HepG2 (cell line): ENCODE data around the gene LEP. TPM values are rescaled to one million over a fixed set of nuclear protein-coding genes. Genes with fewer than 3 reads are reported as not detected.
A peak's percentile ranks its signal among the peaks of the same experiment; 100 is the strongest.

ENCODE experiments used
- ATRX ChIP-seq: sonication (generic); formaldehyde crosslinking; IDR thresholded peaks from 2 replicates; pipeline ENCODE4 v1.4.0; 2020; ENCODE audit warnings: missing genetic modification reagents, borderline replicate concordance
- LRRFIP1 ChIP-seq: sonication (generic); formaldehyde crosslinking; conservative IDR thresholded peaks from 2 replicates; pipeline ENCODE4 v1.4.0; 2020; ENCODE audit warnings: missing genetic modification reagents
- RBAK ChIP-seq: sonication (generic); formaldehyde crosslinking; IDR thresholded peaks from 2 replicates; pipeline ENCODE4 v1.5.1; 2020; ENCODE audit warnings: mild to moderate bottlenecking, missing genetic modification reagents
- REPIN1 ChIP-seq: sonication (generic); formaldehyde crosslinking; IDR thresholded peaks from 2 replicates; pipeline ENCODE4 v1.8.0; 2022; ENCODE audit warnings: missing genetic modification reagents, low read depth, mild to moderate bottlenecking, borderline replicate concordance
- TEAD3 ChIP-seq: optimal IDR thresholded peaks from 2 replicates; pipeline ENCODE3; 2016; ENCODE audit warnings: borderline replicate concordance
- TFAP4 ChIP-seq: sonication (generic); IDR thresholded peaks from 2 replicates; pipeline ENCODE4 v1.6.1; 2016; ENCODE audit warnings: low read depth, borderline replicate concordance
- THAP9 ChIP-seq: sonication (generic); formaldehyde crosslinking; IDR thresholded peaks from 2 replicates; pipeline ENCODE4; 2020; ENCODE audit warnings: missing genetic modification reagents, mild to moderate bottlenecking, borderline replicate concordance
- USF2 ChIP-seq, 2 experiments: sonication (generic) in 1 of 2; formaldehyde crosslinking in 1 of 2; IDR thresholded peaks; 2 replicates each; pipeline versions ENCODE4 v1.5.1 to v1.6.1; 2011 to 2020; ENCODE audit warnings: borderline replicate concordance in 1 of 2, low read depth in 1 of 2, low read length in 1 of 2, mild to moderate bottlenecking in 1 of 2, missing genetic modification reagents in 1 of 2, moderate library complexity in 1 of 2
- ZNF75D ChIP-seq: sonication (generic); formaldehyde crosslinking; IDR thresholded peaks from 2 replicates; pipeline ENCODE4 v1.8.1; 2023; ENCODE audit warnings: missing genetic modification reagents, mild to moderate bottlenecking, borderline replicate concordance
- ZSCAN29 ChIP-seq: sonication (generic); formaldehyde crosslinking; conservative IDR thresholded peaks from 2 replicates; pipeline ENCODE4 v1.4.0; 2020; ENCODE audit warnings: mild to moderate bottlenecking, missing genetic modification reagents
- polyA plus RNA-seq, 8 experiments: library from polyadenylated mRNA; depleted of rRNA in 3 of 8; stranded (reverse) in 7 of 8; unstranded in 1 of 8; fragments of >200 nt; fragmentation: Illumina TruSeq in 4 of 8; extraction: Trizol in 4 of 8; gene quantifications; 2 replicates each; pipeline versions ENCODE4 v1.2.1 to v1.2.3, GENCODE V29; 2011 to 2016; ENCODE audit warnings: low read depth in 4 of 8, missing spikeins in 1 of 8, mixed read lengths in 1 of 8; ENCODE audit not compliant: insufficient read depth in 1 of 8
- total RNA-seq, 5 experiments: library from RNA; depleted of rRNA; stranded (reverse); fragments of >200 nt; fragmentation: Illumina TruSeq; extraction: Trizol; gene quantifications; 2 replicates each; pipeline ENCODE4 v1.2.3, GENCODE V29; 2016; ENCODE audit warnings: low read depth in 1 of 5
- TF ChIP-seq, protein P1 (sequence below): sonication (generic); formaldehyde crosslinking; IDR thresholded peaks from 2 replicates; pipeline ENCODE4 v1.5.0; 2020; ENCODE audit warnings: mild to moderate bottlenecking, missing genetic modification reagents, borderline replicate concordance
- TF ChIP-seq, protein P2 (sequence below), 2 experiments: fragments of 450-650 bp in 1 of 2; sonication (generic) in 1 of 2; formaldehyde crosslinking; IDR thresholded peaks; 2 replicates each; pipeline versions ENCODE4 v1.5.0 to v1.8.0; 2020 to 2022; ENCODE audit warnings: mild to moderate bottlenecking in 1 of 2, missing genetic modification reagents in 1 of 2

Gene LEP
- total and polyA plus RNA-seq, 2 of the 13 experiments (the other 11 are each of a cell fraction or from before 2014, with no cell fraction given): 0.05 TPM; not detected in 1

GRCh38 chr7:128209229-128210035 lies 31.6 kb upstream of the LEP start (continued):
- TF ChIP-seq USF2 (IDR thresholded peaks at IDR 0.05; ENCODE audit: low read depth, low read length) (no peak), USF2 (CRISPR knock-in tag; IDR thresholded peaks at IDR 0.05; ENCODE audit: borderline replicate concordance) (no peak), LRRFIP1 (CRISPR knock-in tag) (no peak), ZSCAN29 (CRISPR knock-in tag) (no peak), ZNF75D (no peak), RBAK (CRISPR knock-in tag) (no peak), TFAP4 (peak; percentile 17; the same call in 1 of the 2 replicates), ATRX (no peak), THAP9 (CRISPR knock-in tag) (peak; percentile 57; the same call in 1 of the 2 replicates), TEAD3 (peak; percentile 60), REPIN1 (CRISPR knock-in tag) (peak; percentile 46; the same call in 1 of the 2 replicates)
- TF ChIP-seq, protein P1, sequence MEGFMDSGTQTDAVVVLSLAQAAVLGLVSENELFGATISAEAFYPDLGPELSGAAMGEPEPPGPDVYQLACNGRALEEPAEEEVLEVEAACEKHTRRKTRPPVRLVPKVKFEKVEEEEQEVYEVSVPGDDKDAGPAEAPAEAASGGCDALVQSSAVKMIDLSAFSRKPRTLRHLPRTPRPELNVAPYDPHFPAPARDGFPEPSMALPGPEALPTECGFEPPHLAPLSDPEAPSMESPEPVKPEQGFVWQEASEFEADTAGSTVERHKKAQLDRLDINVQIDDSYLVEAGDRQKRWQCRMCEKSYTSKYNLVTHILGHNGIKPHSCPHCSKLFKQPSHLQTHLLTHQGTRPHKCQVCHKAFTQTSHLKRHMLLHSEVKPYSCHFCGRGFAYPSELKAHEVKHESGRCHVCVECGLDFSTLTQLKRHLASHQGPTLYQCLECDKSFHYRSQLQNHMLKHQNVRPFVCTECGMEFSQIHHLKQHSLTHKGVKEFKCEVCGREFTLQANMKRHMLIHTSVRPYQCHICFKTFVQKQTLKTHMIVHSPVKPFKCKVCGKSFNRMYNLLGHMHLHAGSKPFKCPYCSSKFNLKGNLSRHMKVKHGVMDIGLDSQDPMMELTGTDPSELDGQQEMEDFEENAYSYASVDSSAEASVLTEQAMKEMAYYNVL: peak; percentile 21; the same call in 1 of the 2 replicates
- TF ChIP-seq, protein P2, sequence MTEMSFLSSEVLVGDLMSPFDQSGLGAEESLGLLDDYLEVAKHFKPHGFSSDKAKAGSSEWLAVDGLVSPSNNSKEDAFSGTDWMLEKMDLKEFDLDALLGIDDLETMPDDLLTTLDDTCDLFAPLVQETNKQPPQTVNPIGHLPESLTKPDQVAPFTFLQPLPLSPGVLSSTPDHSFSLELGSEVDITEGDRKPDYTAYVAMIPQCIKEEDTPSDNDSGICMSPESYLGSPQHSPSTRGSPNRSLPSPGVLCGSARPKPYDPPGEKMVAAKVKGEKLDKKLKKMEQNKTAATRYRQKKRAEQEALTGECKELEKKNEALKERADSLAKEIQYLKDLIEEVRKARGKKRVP (CRISPR knock-in tag; IDR thresholded peaks at IDR 0.05): no peak
